Fibroblast of skin of left quadriceps (primary cell): ENCODE results near the gene EXOSC3.
"Not testable (repeated sequence)": the region's sequence is repeated elsewhere in the genome, so short reads cannot be mapped to it uniquely, and the experiment has no call there.

Source experiments
- DNase-seq, 2 experiments: peaks; one replicate each; pipeline ENCODE4 v3.0.0-alpha.2; 2013; ENCODE audit warnings: low read depth in 2 of 2

Gene EXOSC3

DNA sequence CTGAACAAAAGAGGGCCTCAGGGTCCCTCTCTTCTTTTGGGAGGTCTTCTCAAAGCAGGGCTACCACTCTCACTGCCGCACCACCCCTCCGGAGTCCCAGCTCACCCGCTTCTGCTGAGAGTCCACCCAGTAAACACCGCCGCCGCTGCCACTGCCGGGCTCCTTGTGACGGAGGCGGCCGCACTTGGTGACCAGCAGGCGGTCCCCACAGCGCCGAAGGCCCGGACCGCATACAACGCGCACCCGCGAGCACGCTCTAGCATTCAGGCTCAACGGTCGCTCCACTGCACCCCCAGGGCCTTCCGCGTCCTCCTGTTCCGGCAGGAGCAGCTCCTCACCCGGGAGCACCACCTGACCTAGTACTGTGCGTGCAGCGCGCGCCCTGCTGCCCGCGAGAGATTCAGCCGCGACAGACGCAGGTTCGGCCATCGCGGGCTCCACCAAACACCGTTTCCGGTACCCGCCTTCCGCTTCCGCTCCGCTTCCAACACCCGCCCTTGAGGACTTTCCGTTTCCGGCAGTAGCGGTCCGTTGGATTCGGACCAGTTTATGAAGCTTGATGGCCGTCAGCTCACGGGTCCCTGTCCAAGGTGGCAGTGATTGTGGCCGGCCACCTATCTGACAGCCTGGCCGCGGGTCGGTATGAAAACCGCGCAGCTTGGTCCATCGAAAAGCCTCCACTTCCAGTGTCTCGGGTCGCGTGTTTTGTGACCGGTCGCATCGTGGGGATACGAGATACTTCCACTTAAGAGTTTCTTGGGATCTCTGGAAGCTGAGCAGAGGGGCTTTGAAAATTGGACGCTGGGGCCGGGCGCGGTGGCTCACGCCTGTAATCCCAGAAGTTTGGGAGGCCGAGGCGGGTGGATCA, at the start of gene EXOSC3:
EXOSC3 (minus strand) TSS at position 449 of the 868 bp plus-strand sequence; CDS start at position 429, 20 bp downstream.
- peak; percentile 62 to 70 for DNase-seq

- no peak for DNase-seq
Observed at GRCh38 chr9:37827483-37828165, 42.8 kb upstream of the EXOSC3 start.

GRCh38 chr9:37825174-37825573, 40.3 kb upstream of the EXOSC3 start:
- DNase-seq, result not testable (repeated sequence)

GRCh38 chr9:37820142-37820541, 35.3 kb upstream of the EXOSC3 start:
- DNase-seq, result no peak

DNA sequence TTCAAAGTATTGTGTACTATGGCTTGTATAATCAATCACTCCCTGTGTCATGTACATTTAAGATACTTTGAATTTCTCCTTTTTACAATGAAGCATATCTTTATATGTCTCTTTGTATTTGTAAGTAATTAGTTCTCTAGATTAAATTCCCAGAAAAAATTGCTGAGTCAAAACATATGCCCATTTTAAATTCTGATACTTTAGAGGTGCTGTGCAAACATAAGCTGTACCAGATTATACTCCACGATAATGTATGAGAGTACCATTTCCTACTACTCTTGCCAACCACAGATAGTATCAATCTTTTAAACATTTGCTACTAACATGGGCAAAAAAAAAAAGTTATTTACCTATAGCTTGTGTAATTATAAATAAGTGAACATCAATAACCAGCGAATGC, 34.0 kb upstream of the EXOSC3 start:
- DNase-seq, result no peak

- no peak for DNase-seq
Observed at GRCh38 chr9:37812773-37813379, 28.0 kb upstream of the EXOSC3 start.

DNA sequence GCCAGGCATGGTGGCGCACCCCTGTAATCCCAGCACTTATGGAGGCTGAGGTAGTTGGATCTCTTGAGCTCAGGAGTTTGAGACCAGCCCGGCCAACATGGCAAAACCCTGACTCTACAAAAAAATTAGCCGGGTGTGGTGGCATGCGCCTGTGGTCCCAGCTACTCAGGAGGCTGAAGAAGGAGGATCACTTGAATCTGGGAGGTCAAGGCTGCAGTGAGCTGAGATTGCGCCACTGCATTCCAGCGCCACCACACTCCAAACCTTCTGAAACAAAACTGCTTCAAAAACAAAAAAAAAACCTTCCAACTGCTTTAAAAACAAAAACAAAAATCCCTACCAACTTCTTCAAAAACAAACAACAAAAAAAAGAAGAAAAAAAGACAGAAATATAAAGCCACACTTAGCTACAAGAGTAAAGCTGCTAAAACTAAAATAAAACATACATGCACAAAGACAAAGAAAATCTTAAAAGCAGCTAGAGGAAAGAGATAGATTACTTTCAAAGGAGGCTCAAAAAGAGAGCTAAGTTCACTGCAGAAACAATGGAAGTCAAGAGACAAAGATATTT, 27.1 kb upstream of the EXOSC3 start:
- no peak for DNase-seq

DNA sequence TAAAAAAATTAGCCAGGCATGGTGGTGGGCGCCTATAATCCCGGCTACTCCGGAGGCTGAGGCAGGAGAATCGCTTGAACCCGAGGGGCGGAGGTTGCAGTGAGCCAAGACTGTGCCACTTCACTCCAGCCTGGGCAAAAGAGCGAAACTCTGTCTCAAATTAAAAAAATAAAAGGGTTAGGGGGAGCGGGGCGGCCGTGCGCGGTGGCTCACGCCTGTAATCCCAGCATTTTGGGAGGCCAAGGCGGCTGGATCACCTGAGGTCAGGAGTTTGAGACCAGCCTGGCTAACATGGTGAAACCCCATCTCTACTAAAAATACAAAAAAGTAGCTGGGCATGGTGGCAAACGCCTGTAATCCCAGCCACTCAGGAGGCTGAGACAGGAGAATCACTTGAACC, 24.8 kb upstream of the EXOSC3 start:
- not testable (repeated sequence) for DNase-seq

- no peak for DNase-seq
Observed at GRCh38 chr9:37806271-37806670, 21.4 kb upstream of the EXOSC3 start.

DNA sequence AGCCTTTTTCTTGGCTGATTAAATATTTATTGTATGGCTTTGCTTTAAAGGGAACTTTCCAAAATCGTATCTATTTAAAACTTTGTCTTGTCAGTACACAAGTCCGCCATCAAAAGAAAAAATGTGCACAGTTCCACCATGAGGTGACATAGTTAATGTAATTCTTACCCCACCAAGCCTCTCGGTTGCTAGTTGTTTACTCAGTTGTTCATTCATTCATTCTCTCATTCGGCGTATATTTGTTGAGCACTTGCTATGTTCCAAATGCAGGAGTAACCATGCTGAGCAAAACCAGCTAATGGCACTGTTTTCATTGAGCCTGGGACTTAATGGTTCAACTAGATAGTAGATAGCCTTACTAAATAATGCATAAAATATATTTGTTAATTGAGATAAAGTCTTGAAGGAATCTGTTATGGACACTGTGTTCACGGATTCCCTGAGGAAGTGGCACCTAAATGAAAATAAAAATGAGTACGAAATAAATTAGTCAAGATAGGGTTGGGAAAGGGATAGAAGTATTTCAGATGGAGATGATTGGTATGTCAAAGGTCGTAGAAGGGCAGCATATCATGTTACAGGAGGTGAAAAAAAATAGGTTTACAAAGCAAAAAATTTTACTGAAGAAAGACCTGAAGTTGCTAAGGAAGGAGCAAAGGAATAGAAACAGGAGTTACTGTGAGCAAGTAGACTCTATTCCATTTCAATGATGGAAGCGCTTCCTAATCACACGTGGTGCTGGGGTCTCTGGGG, 17.3 kb upstream of the EXOSC3 start:
- DNase-seq, result no peak

DNA sequence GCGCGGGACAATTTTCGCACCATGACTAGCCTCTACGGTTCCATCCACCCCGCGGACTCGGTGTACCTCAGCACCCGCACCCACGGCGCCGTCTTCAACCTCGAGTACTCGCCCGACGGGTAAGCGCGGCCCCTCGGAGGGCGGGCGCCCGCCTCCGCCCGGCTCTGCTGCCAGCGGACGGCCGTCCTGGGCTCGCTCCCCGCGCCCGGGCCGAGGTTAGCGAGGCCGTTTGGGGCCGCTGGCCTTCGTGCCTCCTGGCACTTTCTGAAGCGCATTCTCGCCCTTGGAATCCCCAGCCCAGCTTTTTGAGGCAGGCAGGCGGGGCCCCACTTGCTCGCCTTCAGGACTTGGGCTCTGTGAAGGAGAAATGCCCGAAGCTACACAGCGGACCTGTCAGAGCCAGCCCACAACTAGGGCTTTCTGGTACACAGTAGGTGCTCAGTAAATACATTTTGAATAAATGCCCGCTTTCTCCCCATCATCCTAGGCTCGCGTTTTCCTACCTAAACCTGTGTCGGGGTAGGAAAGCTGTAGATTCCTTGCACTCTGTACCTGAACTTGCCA, 16.5 kb upstream of the EXOSC3 start:
- DNase-seq, result no peak

DNA sequence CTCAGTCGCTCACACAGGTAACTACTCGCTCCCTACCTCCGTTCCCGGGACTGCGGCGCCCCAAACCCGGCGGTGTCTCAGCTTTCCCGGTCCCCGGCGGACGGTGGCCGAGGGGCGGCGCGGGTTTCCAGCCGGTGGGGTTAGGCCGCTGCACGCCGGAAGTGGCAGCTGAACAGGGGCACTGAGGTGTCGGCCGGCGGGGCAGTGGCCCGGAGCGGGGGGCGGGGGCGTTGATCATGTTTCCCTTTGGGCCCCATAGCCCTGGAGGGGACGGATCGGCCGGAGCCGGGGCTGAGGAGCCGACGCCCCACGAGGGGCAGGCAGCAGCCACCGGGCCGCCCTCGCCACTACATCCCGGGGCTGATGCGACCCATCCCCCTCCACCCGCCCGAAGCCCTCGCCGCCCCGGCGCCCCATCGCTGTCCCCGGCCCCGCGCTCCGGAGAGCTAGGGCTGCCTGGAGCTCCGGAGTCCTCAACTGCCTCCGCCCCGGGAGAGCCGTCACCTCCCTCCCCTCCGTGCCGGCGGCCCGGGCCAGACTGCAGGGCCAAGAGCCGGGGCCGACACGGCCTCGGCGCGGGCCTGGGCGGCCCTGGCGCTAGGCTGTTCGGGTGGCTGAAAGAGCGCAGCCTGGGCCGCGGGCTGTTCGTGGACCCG, 15.9 kb upstream of the EXOSC3 start, which contains the start of gene DCAF10:
DCAF10 (plus strand) TSS at position 167 of the 656 bp plus-strand sequence; CDS start at position 237, 70 bp downstream.
- peak; percentile 59 to 60 for DNase-seq

GRCh38 chr9:37798677-37799076, 13.8 kb upstream of the EXOSC3 start:
- no peak for DNase-seq

DNA sequence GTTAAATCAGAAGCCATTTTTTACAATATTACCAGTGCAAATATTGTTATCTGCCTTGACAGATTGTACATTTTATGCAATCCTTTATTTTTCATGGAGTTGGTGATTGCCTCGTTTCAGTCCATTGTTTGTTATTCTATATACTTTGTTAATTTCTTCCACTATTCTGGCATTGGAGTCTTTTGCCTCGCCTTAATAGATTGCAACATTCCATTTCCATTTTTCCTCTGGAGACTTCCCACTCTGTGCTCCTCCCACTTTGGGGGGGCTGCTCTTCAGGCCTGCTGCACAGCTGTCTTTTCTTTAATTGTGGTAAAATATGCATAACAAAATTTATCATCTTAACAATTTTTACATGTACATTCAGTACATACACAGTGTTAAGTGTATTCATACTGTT, 11.4 kb upstream of the EXOSC3 start:
- no peak for DNase-seq

DNA sequence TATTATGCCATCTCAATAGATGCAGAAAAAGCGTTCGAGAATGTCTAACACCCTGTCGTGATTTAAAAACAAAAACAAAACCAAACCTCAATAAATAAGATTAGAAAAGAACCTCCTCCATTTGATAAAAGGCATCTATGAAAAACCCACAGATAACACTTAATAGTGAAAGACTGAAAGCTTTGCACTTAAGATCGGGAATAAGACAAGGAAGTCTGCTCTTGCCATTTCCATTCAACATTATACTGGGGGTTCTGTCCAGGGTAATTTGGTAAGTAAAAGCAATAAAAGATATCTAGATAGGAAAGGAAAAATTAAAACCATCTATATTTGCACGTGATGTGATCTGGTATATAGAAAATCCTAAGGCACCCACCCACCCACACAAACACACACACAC, 7.3 kb upstream of the EXOSC3 start:
- DNase-seq, result no peak

DNA sequence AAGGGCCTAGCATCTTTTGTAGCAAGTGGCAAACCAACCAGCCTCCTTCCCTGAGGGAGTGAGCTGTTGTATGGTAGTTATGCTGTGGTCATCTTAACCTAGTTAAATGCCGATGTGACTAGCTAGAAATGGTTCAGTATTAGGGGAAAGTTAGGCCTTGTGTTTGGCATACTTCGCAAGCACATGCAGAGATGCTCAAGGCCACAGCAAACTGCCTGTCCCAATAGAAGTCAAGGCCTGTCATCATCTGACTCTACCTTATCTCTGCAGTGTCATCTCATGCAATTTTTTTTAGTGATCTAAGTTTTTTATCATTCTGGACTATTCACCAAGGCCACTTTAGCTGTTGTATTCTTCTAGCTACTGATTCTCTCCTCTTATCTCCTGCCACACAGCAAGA, 5.2 kb upstream of the EXOSC3 start:
- no peak for DNase-seq

GRCh38 chr9:37788332-37788731, 3.5 kb upstream of the EXOSC3 start:
- no peak for DNase-seq

DNA sequence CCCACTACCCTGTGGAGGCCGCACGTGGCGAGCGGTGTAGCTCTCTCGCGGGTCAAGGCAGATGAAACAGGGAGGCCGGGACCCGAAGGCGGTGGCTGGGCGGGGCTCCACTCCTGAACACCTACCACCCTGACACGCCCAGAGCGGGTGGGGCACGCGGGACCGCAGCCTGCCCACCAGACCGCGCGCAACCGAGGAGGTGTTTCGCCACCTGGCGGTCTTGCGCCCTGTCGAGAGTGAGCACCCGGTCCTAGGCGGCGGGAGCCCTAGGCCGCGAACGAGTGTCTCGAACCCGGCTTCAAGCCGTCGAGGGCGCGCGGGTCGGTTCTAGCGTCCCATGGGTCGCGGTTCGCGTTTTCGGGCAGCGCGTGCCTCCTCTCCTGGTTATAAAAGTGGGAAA, 2.2 kb upstream of the EXOSC3 start:
- DNase-seq, result no peak

DNA sequence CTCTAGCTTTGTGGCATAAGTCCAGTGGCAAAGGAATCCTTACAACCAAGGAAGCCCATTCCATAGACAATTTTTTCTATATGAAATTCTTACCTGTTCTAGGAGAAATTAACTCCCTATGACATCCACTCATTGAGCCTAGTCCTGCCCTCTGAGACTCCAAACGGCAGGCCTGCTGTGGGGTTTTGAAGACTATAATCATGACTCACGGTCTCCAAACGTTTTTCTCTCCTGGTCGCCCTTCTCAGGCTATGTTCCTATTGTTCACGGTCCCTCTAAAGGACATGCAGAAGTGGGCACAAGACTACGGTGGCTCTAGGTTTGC, 611 bp downstream of the EXOSC3 start:
- no peak for DNase-seq

GRCh38 chr9:37778534-37778933, 6.3 kb downstream of the EXOSC3 start:
- DNase-seq, result no peak

GRCh38 chr9:37776328-37776727, 8.5 kb downstream of the EXOSC3 start:
- DNase-seq, result no peak
